PC-9 (cell line): ENCODE data around the gene LMX1B. TPM values are rescaled to one million over a fixed set of nuclear protein-coding genes. Genes with fewer than 3 reads are reported as not detected.
A peak's percentile ranks its signal among the peaks of the same experiment; 100 is the strongest.

Source experiments
- BruUV-seq: library from RNA; stranded (reverse); fragments of 400-500 nt; replicated peaks from 2 replicates; lab custom pipeline; 2021; lab: Mats Ljungman, UMichigan
- CTCF ChIA-PET: fragments of 300-600 bp; sonication (Branson Sonifier 250); formaldehyde crosslinking; loops from one replicate; lab custom pipeline; 2022; ENCODE audit warnings: antibody characterized with exemption; lab: Charles Lee
- POLR2A ChIA-PET: fragments of 300-600 bp; sonication (Branson Sonifier 250); formaldehyde crosslinking; loops from one replicate; lab custom pipeline; 2022; ENCODE audit warnings: antibody characterized with exemption; ENCODE audit not compliant: unreplicated experiment; lab: Charles Lee
- DNase-seq, 2 experiments: peaks; one replicate each; pipeline versions ENCODE4 v3.0.0 to v3.0.0-alpha.2; 2015 to 2022; ENCODE audit warnings: mixed read lengths in 1 of 2
- H2AFZ ChIP-seq: fragments of 200-600 bp; sonication (generic); 2 replicates; pipeline ENCODE4 v1.8.1; 2017; ENCODE audit warnings: antibody characterized with exemption
- H3F3A ChIP-seq: fragments of 200-600 bp; sonication (generic); 2 replicates; pipeline ENCODE4 v1.8.1; 2017; ENCODE audit warnings: antibody characterized with exemption, mild to moderate bottlenecking, low read depth; ENCODE audit not compliant: insufficient read depth
- H3K27ac ChIP-seq: fragments of 200-600 bp; sonication (generic); 2 replicates; pipeline ENCODE4 v1.6.1; 2016; ENCODE audit warnings: mixed run types
- H3K27me3 ChIP-seq: fragments of 200-600 bp; sonication (generic); 2 replicates; pipeline ENCODE4 v1.6.1; 2016; ENCODE audit warnings: low read depth, mixed run types; ENCODE audit not compliant: insufficient read depth
- H3K36me3 ChIP-seq: fragments of 200-600 bp; sonication (generic); 2 replicates; pipeline ENCODE4 v1.6.1; 2016; ENCODE audit warnings: low read depth, mixed run types
- H3K4me1 ChIP-seq: fragments of 200-600 bp; sonication (generic); replicated peaks from 2 replicates; pipeline ENCODE4 v1.6.1; 2016; ENCODE audit warnings: mixed run types; ENCODE audit not compliant: insufficient read depth
- H3K4me2 ChIP-seq: fragments of 200-600 bp; sonication (generic); 2 replicates; pipeline ENCODE4 v1.6.1; 2017; ENCODE audit warnings: mixed run types
- H3K4me3 ChIP-seq: fragments of 200-600 bp; sonication (generic); 2 replicates; pipeline ENCODE4 v1.6.1; 2016; ENCODE audit warnings: mixed run types
- H3K79me2 ChIP-seq: fragments of 200-600 bp; sonication (generic); 2 replicates; pipeline ENCODE4 v1.6.1; 2017; ENCODE audit warnings: low read depth, mixed run types
- H3K9me2 ChIP-seq: fragments of 200-600 bp; sonication (generic); 2 replicates; pipeline ENCODE4 v1.8.1; 2017; ENCODE audit warnings: mild to moderate bottlenecking; ENCODE audit not compliant: insufficient read depth
- H3K9me3 ChIP-seq: fragments of 200-600 bp; sonication (generic); 2 replicates; pipeline ENCODE4 v1.8.1; 2016; ENCODE audit warnings: low read depth; ENCODE audit not compliant: insufficient read depth
- H4K20me1 ChIP-seq: fragments of 200-600 bp; sonication (generic); 2 replicates; pipeline ENCODE4 v1.8.1; 2017; ENCODE audit not compliant: insufficient read depth
- CTCF ChIP-seq: fragments of 200-600 bp; sonication (generic); conservative IDR thresholded peaks from 2 replicates; pipeline ENCODE4 v1.6.1; 2017; ENCODE audit warnings: mixed run types, antibody characterized with exemption, mild to moderate bottlenecking, moderate library complexity
- EZH2 ChIP-seq: fragments of 200-600 bp; sonication (generic); IDR thresholded peaks from 2 replicates; pipeline ENCODE4 v1.8.0; 2017; ENCODE audit warnings: antibody characterized with exemption, low read depth
- intact Hi-C: fragments of 100-400 bp; cut with micrococcal nuclease; formaldehyde crosslinking; loops from one replicate; pipeline ENCODE4 v1.10.0; 2022; ENCODE audit not compliant: unreplicated experiment
- total RNA-seq: library from RNA; stranded (reverse); gene quantifications from 2 replicates; pipeline ENCODE4 v1.2.3, GENCODE V29; 2021

Gene LMX1B
- total RNA-seq, 1 experiment from 2014 or later: not detected

- intact Hi-C loops: no loop called here
- Histone ChIP-seq H3K27ac (no peak overlapping the region), H3K27me3 (0 out of 2 replicates have a peak, but pooled peaks cover 7% of the 10 kb centered on the region), H4K20me1 (no peaks in the 10 kb centered on the region), H3K9me2 (no peaks in the 10 kb centered on the region), H3K4me2 (no peak overlapping the region), H3K4me3 (no peak overlapping the region), H3K9me3 (no peaks in the 10 kb centered on the region), H2AFZ (no peak overlapping the region), H3K79me2 (no peaks in the 10 kb centered on the region), H3K4me1 (peaks cover 34% of the 10 kb centered on the region), H3K36me3 (no peaks in the 10 kb centered on the region), H3F3A (peaks cover 11% of the 10 kb centered on the region)
- CTCF ChIA-PET: no interaction called here
- POLR2A ChIA-PET: no interaction called here
- peak in 1 of 2 experiments; percentile 13 for DNase-seq
- BruUV-seq: no TSS peak
- TF ChIP-seq EZH2: no peak
- TF ChIP-seq CTCF: no peak
Measured at GRCh38 chr9:126658956-126659555, 45.3 kb downstream of the LMX1B start.

GRCh38 chr9:126661122-126661520, 47.4 kb downstream of the LMX1B start:
- ChIA-PET CTCF (interaction anchor here (0.6 kb wide), 1 partner anchor 52 kb away, joined by 8 read pairs; no protein-coding TSS in a partner anchor), POLR2A (no interaction called here)
- H3K79me2 ChIP-seq: no peaks in the 10 kb centered on the region
- no peaks in the 10 kb centered on the region for H3K36me3 ChIP-seq
- H3K9me3 ChIP-seq: no peaks in the 10 kb centered on the region
- no TSS peak for BruUV-seq
- H4K20me1 ChIP-seq: no peaks in the 10 kb centered on the region
- H3K4me1 ChIP-seq: peaks cover 45% of the 10 kb centered on the region
- H3K27ac ChIP-seq: no peak overlapping the region
- no peaks in the 10 kb centered on the region for H3K27me3 ChIP-seq
- H3K9me2 ChIP-seq: no peaks in the 10 kb centered on the region
- intact Hi-C loops: loop anchor here (1.0 kb wide), 1 partner anchor 29 kb away; no protein-coding TSS in a partner anchor
- TF ChIP-seq EZH2 (no peak), CTCF (no peak)
- peaks cover 11% of the 10 kb centered on the region for H3F3A ChIP-seq
- H3K4me2 ChIP-seq: 0 out of 2 replicates have a peak overlapping the region, but pooled peaks have one; percentile 59
- no peak overlapping the region for H3K4me3 ChIP-seq
- H2AFZ ChIP-seq: no peak overlapping the region
- DNase-seq: peak in 1 of 2 experiments; percentile 10

GRCh38 chr9:126661521-126662251, 48.0 kb downstream of the LMX1B start:
- H3K9me3 ChIP-seq: no peaks in the 10 kb centered on the region
- H2AFZ ChIP-seq: no peak overlapping the region
- no peaks in the 10 kb centered on the region for H3K27me3 ChIP-seq
- H3K4me3 ChIP-seq: no peak overlapping the region
- no peaks in the 10 kb centered on the region for H3K79me2 ChIP-seq
- H3K27ac ChIP-seq: peak overlapping the region; percentile 55
- BruUV-seq: no TSS peak
- H3K4me1 ChIP-seq: peaks cover 45% of the 10 kb centered on the region
- H3F3A ChIP-seq: peaks cover 11% of the 10 kb centered on the region
- intact Hi-C loops: loop anchor here (1.0 kb wide), 1 partner anchor 29 kb away; no protein-coding TSS in a partner anchor
- DNase-seq: peak; percentile 85 to 92
- H4K20me1 ChIP-seq: no peaks in the 10 kb centered on the region
- no peaks in the 10 kb centered on the region for H3K36me3 ChIP-seq
- ChIA-PET CTCF (interaction anchor here (0.6 kb wide), 1 partner anchor 51 kb away, joined by 8 read pairs; no protein-coding TSS in a partner anchor), POLR2A (interaction anchor here (0.6 kb wide), 1 partner anchor 28 kb away, joined by 3 read pairs; no protein-coding TSS in a partner anchor)
- H3K4me2 ChIP-seq: peak overlapping the region; percentile 59
- H3K9me2 ChIP-seq: no peaks in the 10 kb centered on the region
- TF ChIP-seq CTCF (no peak; the same call in 1 of the 2 replicates), EZH2 (no peak)
